Stimulated activated naive B cell treated with anti-CD40 and anti-IgM and Interleukin-4, amounts not matched to agents 10 μg/mL and 1 μg/mL and 100 μg/mL, for 72 hours (primary cell): Measurements from ENCODE around the gene HSPB8.

Source experiments
- ATAC-seq, 2 donors: fragments of 150-1000 bp; cut with Tn5 transposase; replicated peaks; 2 replicates each; pipeline ENCODE4 v1.10.0; 2021; ENCODE audit warnings: moderate library complexity in 1 of 2
- DNase-seq: peaks from one replicate; pipeline ENCODE4 v3.0.0; 2021
- H3K27ac Mint-ChIP-seq: one replicate; pipeline ENCODE4 v1.8.0; 2022; ENCODE audit warnings: mild to moderate bottlenecking, mixed read lengths
- H3K27me3 Mint-ChIP-seq, 2 donors: one replicate each; pipeline ENCODE4 v1.8.0; 2022; ENCODE audit warnings: mixed read lengths in 2 of 2
- H3K36me3 Mint-ChIP-seq, 2 donors: one replicate each; pipeline ENCODE4 v1.8.0; 2022; ENCODE audit warnings: mixed read lengths in 2 of 2, mild to moderate bottlenecking in 1 of 2
- H3K4me1 Mint-ChIP-seq, 2 donors: one replicate each; pipeline ENCODE4 v1.8.0; 2022; ENCODE audit warnings: mixed read lengths in 2 of 2, mild to moderate bottlenecking in 1 of 2
- H3K4me3 Mint-ChIP-seq, 2 donors: one replicate each; pipeline ENCODE4 v1.8.0; 2022; ENCODE audit warnings: mild to moderate bottlenecking in 2 of 2, mixed read lengths in 2 of 2, moderate library complexity in 1 of 2
- H3K9me3 Mint-ChIP-seq, 2 donors: one replicate each; pipeline ENCODE4 v1.8.0; 2022; ENCODE audit warnings: mixed read lengths in 2 of 2, mild to moderate bottlenecking in 1 of 2

The HSPB8 gene, protein sequence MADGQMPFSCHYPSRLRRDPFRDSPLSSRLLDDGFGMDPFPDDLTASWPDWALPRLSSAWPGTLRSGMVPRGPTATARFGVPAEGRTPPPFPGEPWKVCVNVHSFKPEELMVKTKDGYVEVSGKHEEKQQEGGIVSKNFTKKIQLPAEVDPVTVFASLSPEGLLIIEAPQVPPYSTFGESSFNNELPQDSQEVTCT

DNA sequence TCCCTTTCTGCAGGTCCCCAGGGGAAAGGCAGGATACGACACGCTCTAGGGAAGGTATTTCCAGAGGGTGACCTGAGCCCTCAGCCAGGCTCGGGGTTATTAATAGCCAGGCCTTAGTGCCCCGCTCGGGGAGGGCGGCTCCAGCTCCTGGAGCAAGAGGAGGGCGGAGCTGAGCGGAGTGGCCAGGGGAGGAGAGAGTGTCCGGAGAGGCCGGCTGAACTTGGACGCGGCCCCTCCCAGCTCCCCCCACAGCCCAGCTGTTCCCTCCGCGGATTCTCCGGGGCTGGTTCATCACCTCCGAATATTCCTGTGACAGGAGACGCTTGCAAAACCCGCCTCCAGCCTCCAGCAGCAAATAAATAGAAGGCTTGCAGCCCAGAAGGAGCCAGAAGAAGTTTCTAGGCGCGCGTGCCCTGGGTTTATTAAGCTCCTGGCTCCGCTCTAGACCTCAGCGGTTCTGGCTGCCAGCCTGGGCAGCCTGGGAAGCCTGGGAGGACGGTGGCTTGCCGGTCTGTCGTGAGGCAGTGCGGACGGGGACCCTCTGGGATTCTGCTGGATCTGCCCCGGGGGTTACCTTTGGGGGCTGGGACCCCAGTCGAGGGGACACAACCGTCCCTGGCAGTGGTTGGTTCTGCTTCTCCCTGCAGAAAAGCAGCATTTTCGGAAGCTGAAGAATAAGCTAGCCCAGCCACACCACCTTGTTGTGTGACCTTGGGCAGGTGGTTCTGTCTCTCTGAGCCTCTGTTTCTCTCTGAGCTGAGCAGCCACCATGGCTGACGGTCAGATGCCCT, at the start of gene HSPB8:
Gene HSPB8 (plus strand): TSS at position 388 of the 791 bp plus-strand sequence. CDS start 382 bp downstream, at position 770.
- Mint-ChIP-seq H3K27ac (no peak within 1 kb of the TSS), H3K4me1 (no peaks in the 10 kb centered on the region), H3K9me3 (peaks cover 0 to 3% of the 10 kb centered on the region in 2 donors), H3K4me3 (no peak within 1 kb of the TSS), H3K36me3 (peaks cover 0 to 1% of the 10 kb centered on the region in 2 donors), H3K27me3 (peaks cover 21 to 34% of the 10 kb centered on the region in 2 donors)
- no peak for DNase-seq
- ATAC-seq: no peak

DNA sequence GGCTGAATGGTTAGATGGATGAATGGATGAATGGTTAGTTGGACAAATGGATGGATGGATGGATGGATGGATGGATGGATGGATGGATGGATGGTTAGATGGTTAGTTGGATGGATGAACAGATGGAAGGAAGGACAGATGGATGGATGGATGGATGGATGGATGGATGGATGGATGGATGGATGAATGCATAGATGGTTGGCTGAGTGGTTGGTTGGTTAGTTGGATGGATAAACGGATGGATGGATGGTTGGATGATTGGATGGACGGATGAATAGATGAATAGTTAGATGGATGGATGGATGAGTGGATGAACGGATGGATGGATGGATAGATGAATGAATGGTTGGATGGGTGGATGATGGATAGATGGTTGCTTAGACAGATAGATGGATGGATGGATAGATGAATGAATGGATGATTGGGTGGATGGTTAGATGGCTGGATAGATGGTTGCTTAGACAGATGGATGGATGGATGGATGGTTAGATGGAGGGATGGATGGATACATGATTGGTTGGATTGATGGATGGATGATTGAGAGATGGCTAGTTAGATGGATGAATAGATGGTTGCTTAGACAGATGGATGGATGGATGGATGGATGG, 48.8 kb upstream of the HSPB8 start:
- DNase-seq (no peak), ATAC-seq (no peak)
- Mint-ChIP-seq H3K4me1 (no peaks in the 10 kb centered on the region), H3K4me3 (no peak overlapping the region), H3K27ac (no peak overlapping the region), H3K9me3 (peaks cover 13 to 17% of the 10 kb centered on the region in 2 donors), H3K27me3 (no peaks in the 10 kb centered on the region), H3K36me3 (no peaks in the 10 kb centered on the region)

DNA sequence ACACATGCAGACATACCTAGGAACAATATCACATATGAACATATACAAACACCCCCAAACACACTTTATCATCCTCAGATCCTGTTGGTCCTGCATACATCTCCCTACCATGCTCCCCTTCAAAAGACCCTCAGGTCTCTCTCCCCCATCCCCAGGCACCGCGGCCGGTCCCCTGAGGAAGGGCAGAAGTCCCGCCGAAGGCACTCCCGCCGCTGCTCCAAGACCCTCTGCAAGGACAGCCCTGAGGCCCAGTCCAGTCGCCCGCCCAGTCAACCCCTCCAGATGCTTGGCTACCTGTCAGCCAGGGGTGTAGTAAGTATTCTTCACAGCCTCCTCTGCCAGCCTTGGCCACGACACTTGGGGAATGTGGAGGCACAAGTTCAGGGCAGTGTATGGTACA, 48.2 kb upstream of the HSPB8 start:
- H3K9me3 Mint-ChIP-seq: peaks cover 13 to 17% of the 10 kb centered on the region in 2 donors
- H3K27me3 Mint-ChIP-seq: no peaks in the 10 kb centered on the region
- DNase-seq (no peak), ATAC-seq (no peak)
- no peaks in the 10 kb centered on the region for H3K36me3 Mint-ChIP-seq
- H3K27ac Mint-ChIP-seq: no peak overlapping the region
- H3K4me1 Mint-ChIP-seq: no peaks in the 10 kb centered on the region
- H3K4me3 Mint-ChIP-seq: no peak overlapping the region

DNA sequence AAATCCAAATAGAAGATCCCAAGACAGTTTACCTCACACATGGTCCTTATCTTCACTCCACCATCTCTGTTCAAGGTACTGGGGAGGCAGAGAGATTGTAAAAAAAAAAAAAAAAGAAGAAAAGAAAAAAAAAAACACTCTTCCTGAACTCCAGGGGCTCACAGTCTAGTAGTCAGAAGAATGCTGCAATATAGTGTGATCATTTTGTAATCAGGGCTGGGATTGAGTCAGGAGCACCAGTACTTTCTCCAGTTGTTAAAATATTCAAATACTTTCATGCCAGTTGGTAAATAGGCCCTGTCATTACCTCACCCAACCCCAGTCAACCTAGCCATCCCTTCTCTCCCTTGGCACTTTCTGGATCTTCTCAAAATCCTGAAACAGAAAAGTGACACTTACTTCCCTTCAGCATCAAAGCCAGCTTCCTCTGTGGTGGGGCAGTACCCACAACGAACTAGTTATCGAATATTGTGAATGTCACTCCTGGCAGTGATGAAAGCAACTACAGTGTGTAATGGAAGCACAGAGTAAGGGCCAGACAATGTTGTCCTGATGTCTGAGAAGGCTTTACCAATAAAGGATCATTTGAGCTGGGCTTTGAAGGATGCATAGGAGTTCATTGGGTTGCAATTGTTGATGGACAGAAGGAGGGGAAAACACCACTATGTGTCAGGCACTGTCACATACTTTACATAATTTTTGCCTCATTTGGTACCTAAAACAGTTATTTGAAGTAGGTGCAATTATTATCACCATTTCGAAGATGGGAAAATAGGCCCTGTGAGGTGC, 44.3 kb upstream of the HSPB8 start:
- peaks cover 12 to 20% of the 10 kb centered on the region in 2 donors for H3K9me3 Mint-ChIP-seq
- peaks cover 0 to 5% of the 10 kb centered on the region in 2 donors for H3K27me3 Mint-ChIP-seq

DNA sequence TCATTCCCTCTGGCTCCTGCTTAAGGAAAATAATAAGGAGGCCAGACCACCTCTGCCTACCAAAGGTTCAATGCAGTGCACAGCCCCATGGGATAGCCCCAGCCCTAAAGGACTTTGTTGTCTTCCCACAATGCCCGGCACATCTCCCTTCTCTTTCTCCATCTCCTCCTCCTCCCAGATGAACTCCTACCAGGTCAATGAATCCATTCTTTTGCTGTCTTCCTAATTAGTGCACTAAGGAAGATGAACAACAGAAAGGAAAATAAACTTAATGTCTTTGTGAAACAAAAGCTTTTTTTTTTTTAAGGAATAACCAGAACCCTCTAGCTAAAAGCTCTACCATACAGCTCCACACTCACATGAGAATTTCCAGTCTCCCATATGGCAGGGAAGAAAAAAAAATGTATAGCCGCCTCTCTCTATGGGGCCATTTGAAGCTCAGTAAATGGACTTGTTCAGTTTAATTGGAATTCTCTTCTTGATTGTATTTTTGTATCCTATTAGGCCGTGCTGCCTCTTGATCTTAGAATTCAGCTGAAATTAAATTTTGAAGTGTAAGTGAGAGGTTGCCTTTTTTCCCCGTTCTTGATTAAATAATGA, 41.8 kb upstream of the HSPB8 start:
- Mint-ChIP-seq H3K4me3 (no peak overlapping the region), H3K4me1 (no peaks in the 10 kb centered on the region), H3K27me3 (peaks cover 3 to 5% of the 10 kb centered on the region in 2 donors), H3K36me3 (no peaks in the 10 kb centered on the region), H3K9me3 (peaks cover 4 to 11% of the 10 kb centered on the region in 2 donors), H3K27ac (no peak overlapping the region)
- no peak for DNase-seq
- no peak for ATAC-seq

More for the DNA sequence above, 44.3 kb upstream of the HSPB8 start:
- H3K36me3 Mint-ChIP-seq: no peaks in the 10 kb centered on the region
- no peak overlapping the region for H3K27ac Mint-ChIP-seq
- ATAC-seq (no peak), DNase-seq (no peak)
- H3K4me1 Mint-ChIP-seq: no peaks in the 10 kb centered on the region
- no peak overlapping the region for H3K4me3 Mint-ChIP-seq

DNA sequence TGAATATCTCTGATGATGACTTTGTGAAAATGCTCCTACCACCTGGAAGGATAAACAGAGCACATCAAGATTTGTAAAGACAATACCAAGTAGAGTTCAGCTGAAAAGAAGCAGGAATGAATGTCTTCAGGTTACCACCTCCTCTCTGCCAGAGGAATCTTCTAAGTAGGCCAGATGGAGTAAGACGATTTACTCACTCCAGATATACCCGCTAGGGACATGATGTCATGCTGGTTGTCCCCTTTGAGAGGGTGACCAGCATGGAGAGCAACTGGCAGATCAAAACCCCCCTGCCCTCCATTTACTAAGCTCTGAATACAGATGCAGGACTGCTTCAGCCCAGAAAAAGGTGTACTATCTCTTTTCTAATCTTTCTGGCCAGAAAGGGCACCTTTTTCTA, 39.3 kb upstream of the HSPB8 start:
- H3K27ac Mint-ChIP-seq: no peak overlapping the region
- H3K9me3 Mint-ChIP-seq: peaks cover 4% of the 10 kb centered on the region in 2 donors
- peaks cover 10 to 13% of the 10 kb centered on the region in 2 donors for H3K27me3 Mint-ChIP-seq
- DNase-seq (no peak), ATAC-seq (no peak)
- H3K4me1 Mint-ChIP-seq: no peaks in the 10 kb centered on the region
- H3K4me3 Mint-ChIP-seq: no peak overlapping the region
- no peaks in the 10 kb centered on the region for H3K36me3 Mint-ChIP-seq

DNA sequence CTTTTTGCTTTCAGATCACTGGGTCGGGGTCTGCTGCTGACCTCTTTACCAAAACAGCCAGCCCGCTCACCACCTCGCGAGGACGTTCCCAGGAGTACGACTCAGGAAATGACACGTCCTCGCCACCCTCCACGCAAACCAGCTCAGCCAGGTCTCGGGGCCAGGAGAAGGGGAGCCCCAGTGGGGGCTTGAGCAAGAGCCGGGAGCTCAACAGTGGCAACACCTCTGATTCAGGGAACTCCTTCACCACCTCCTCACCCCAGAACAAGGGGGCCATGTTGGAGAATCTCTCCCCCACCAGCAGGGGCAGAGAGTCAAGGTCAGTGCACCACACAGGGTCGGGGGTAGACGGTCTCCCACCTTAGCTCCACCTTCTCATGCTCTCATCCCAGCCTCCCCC, 33.4 kb upstream of the HSPB8 start:
- no peak for DNase-seq
- Mint-ChIP-seq H3K4me1 (no peaks in the 10 kb centered on the region), H3K4me3 (no peak overlapping the region), H3K27me3 (peaks cover 16 to 27% of the 10 kb centered on the region in 2 donors), H3K27ac (no peak overlapping the region), H3K36me3 (no peaks in the 10 kb centered on the region), H3K9me3 (peaks cover 4 to 5% of the 10 kb centered on the region in 2 donors)
- ATAC-seq: no peak

DNA sequence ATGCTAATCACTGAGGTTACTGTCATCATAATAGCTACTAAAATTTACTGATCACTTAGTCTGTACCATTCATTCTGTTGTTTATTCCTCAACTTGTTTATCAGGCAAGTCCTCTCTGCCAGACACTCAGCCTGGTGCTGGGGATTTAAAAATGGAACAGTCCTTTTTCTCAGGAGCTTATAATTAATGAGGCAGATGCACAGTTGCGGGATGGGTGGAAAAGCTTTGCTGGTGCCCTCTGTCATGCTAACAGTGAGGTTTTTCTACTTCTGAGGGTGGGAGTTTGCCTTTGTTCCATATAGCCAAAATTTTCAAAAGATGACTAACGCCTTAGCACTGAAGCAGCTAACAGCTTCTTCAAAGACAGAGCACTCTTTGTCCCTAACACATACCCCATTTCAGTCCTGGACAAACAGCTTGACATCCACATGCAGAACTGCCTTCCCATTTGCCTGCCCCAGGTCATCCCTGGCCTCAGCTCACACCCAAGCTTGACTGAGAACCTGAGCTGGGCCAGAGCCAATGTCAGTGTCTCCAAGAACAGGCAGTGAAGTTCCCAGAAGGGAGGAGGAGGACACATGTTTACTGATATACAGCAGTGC, 30.8 kb upstream of the HSPB8 start:
- peaks cover 3 to 11% of the 10 kb centered on the region in 2 donors for H3K9me3 Mint-ChIP-seq
- no peaks in the 10 kb centered on the region for H3K4me1 Mint-ChIP-seq
- H3K27ac Mint-ChIP-seq: no peak overlapping the region
- H3K36me3 Mint-ChIP-seq: no peaks in the 10 kb centered on the region
- DNase-seq (no peak), ATAC-seq (no peak)
- no peak overlapping the region for H3K4me3 Mint-ChIP-seq
- peaks cover 19 to 50% of the 10 kb centered on the region in 2 donors for H3K27me3 Mint-ChIP-seq

DNA sequence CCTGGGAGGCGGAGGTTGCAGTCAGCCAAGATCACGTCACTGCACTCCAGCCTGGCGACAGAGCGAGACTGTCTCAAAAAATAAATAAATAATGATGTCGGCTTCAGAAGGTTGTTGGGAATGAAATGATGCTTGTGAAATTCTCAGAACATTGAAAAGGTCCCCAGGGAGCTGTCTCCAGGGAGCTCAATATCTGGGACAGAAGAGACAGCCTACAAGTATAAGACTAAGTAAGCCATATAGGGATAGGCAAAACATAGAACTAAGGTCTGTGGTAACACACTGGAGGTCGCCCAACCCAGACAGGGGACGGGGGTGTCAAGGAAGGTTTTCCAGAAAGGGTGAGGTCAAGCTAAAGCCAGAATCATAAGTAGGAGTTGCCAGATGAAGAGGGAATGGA, 29.5 kb upstream of the HSPB8 start:
- H3K27ac Mint-ChIP-seq: no peak overlapping the region
- ATAC-seq: no peak
- peaks cover 4 to 8% of the 10 kb centered on the region in 2 donors for H3K36me3 Mint-ChIP-seq
- H3K9me3 Mint-ChIP-seq: peaks cover 9 to 18% of the 10 kb centered on the region in 2 donors
- peaks cover 7 to 9% of the 10 kb centered on the region in 2 donors for H3K4me1 Mint-ChIP-seq
- no peak overlapping the region for H3K4me3 Mint-ChIP-seq
- DNase-seq: no peak
- H3K27me3 Mint-ChIP-seq: peaks cover 26 to 58% of the 10 kb centered on the region in 2 donors

DNA sequence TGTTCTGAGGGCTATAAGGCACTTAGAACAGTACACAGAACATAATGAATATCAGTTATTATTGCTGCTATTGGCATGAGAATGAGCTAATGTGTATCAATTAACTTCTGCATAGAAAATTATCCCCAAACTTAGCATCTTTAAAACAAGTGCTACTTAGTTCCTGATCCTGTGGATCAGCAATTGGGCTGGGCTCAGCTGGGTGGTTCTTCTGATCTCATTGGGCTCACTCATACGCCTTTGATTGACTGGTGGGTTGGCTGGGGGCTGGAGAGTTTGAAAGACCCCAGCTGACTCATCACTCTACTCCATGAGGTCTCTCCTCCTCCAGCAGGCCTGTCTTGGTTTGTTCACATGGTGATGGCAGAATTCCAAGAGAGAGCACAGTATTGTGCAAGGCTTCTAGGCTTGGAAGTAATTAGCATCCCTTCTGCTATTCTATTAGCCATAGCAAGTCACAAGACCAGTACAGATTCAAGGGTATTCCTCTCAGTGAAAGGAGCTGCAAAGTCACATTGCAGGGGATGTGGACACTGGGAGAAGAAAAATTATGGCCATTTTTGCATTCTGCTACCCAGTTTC, 27.2 kb upstream of the HSPB8 start:
- Mint-ChIP-seq H3K4me3 (no peak overlapping the region), H3K27me3 (peaks cover 18 to 46% of the 10 kb centered on the region in 2 donors), H3K36me3 (peaks cover 4 to 8% of the 10 kb centered on the region in 2 donors), H3K4me1 (peaks cover 7 to 9% of the 10 kb centered on the region in 2 donors), H3K27ac (no peak overlapping the region), H3K9me3 (peaks cover 9 to 17% of the 10 kb centered on the region in 2 donors)
- ATAC-seq (no peak), DNase-seq (no peak)

DNA sequence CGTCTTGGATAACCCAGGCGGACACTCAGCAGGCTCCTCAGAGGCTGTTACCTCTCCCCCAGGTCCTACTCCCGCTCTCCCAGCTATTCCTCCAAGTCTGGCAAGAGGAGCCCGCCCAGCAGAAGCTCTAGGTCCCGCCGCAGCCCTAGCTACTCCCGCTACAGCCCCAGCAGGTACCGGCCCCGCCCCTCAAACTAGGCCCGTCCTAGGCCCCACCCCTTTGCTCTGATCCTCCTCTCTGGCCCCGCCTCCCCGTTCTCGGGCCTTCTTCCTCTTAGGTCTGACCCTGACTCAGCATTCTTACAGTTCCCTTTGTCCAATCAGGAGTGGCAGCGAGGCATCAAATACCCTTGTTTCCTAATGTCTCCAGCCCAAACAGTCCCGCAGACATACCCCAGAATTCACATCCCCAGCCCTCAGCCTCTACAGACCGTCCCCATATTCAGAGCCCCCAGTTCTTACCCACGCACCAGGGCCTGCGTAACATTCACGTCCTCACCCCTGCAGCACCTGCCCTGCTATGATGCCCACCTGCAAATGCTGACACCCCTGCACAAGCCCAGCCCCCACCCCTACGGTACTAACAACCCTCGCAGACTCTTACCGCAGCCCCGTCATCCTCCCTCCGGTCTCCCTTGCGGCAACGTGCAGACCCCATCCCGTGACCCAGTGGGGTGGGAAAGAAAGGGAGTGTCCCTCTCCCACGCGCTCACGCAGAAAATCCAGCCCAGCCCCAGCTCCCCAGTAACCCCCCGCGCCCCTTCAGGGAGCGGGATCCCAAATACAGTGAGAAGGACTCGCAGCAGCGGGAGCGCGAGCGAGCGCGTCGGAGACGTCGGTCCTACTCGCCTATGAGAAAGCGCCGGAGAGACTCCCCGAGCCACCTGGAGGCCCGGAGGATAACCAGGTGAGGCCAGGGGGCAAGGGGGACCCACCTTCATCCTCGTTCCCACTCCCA, 25.0 kb upstream of the HSPB8 start:
- Mint-ChIP-seq H3K27ac (no peak overlapping the region), H3K9me3 (peaks cover 9 to 20% of the 10 kb centered on the region in 2 donors), H3K27me3 (peaks cover 18 to 46% of the 10 kb centered on the region in 2 donors), H3K36me3 (peaks cover 4 to 8% of the 10 kb centered on the region in 2 donors), H3K4me3 (peak overlapping the region in 1 of 2 donors; percentile 37), H3K4me1 (peaks cover 7 to 9% of the 10 kb centered on the region in 2 donors)
- ATAC-seq: peak; percentile 58 to 71
- peak; percentile 10 for DNase-seq

DNA sequence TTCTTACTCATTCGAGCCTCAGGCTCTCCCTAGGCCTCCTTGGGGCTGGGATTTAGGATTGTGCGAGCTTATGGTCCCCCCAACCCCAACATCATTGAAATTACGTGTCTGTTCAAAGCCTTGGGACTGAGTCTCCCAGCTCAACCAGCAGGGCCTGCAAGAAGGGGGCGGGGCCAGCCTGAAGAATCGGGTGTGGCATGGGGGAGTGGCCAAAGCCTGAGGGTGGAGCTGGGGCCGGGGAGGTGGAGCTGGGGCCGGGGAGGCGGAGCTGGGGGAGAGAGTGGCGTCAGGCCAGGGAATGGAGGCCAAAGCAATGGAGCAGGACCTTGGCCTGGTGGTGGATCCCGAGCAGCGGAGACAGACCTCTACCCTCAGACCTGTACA, 24.3 kb upstream of the HSPB8 start:
- no peak for DNase-seq
- peaks cover 18 to 44% of the 10 kb centered on the region in 2 donors for H3K27me3 Mint-ChIP-seq
- peaks cover 7 to 9% of the 10 kb centered on the region in 2 donors for H3K4me1 Mint-ChIP-seq
- peaks cover 4 to 8% of the 10 kb centered on the region in 2 donors for H3K36me3 Mint-ChIP-seq
- no peak for ATAC-seq
- peaks cover 9 to 18% of the 10 kb centered on the region in 2 donors for H3K9me3 Mint-ChIP-seq
- H3K4me3 Mint-ChIP-seq: no peak overlapping the region
- H3K27ac Mint-ChIP-seq: no peak overlapping the region
